Osteoblast (primary cell): ENCODE data around the gene GPATCH3. TPM values are rescaled to one million over a fixed set of nuclear protein-coding genes. Genes with fewer than 3 reads are reported as not detected.

ENCODE experiments used
- DNase-seq: peaks from one replicate; pipeline ENCODE4 v3.0.0; 2011; ENCODE audit warnings: low spot score, mixed read lengths; ENCODE audit not compliant: insufficient read length; ENCODE audit errors: missing footprints
- H2AFZ ChIP-seq: 2 replicates; pipeline ENCODE4 v1.6.0; 2011; ENCODE audit warnings: mild to moderate bottlenecking, low read length
- H3K27ac ChIP-seq: 2 replicates; pipeline ENCODE4 v1.5.1; 2011; ENCODE audit warnings: mild to moderate bottlenecking, low read depth, low read length, moderate library complexity
- H3K27me3 ChIP-seq: 2 replicates; pipeline ENCODE4 v1.6.0; 2012; ENCODE audit warnings: mild to moderate bottlenecking, control low read depth, inconsistent platforms, low read length, moderate library complexity; ENCODE audit not compliant: insufficient read depth
- H3K36me3 ChIP-seq: 2 replicates; pipeline ENCODE4 v1.5.1; 2011; ENCODE audit warnings: mild to moderate bottlenecking, low read length, control low read depth, moderate library complexity; ENCODE audit not compliant: insufficient read depth
- H3K4me1 ChIP-seq: 2 replicates; pipeline ENCODE4 v1.5.1; 2011; ENCODE audit warnings: mild to moderate bottlenecking, low read length, control low read depth, moderate library complexity; ENCODE audit not compliant: insufficient read depth
- H3K4me2 ChIP-seq: 2 replicates; pipeline ENCODE4 v1.6.0; 2011; ENCODE audit warnings: mild to moderate bottlenecking, low read length; ENCODE audit not compliant: insufficient read depth
- H3K4me3 ChIP-seq: fragments of 200-600 bp; sonication (generic); 3 replicates; pipeline ENCODE4 v1.5.1; 2012; ENCODE audit warnings: mild to moderate bottlenecking, low read length, inconsistent platforms; ENCODE audit not compliant: insufficient read depth
- H3K79me2 ChIP-seq: 2 replicates; pipeline ENCODE4 v1.6.0; 2012; ENCODE audit warnings: mild to moderate bottlenecking, low read length, control low read depth, inconsistent platforms; ENCODE audit not compliant: insufficient read depth
- H3K9me3 ChIP-seq: 2 replicates; pipeline ENCODE4 v1.5.1; 2011; ENCODE audit warnings: low read depth, low read length, control low read depth
- H4K20me1 ChIP-seq: 2 replicates; pipeline ENCODE4 v1.6.0; 2012; ENCODE audit warnings: mild to moderate bottlenecking, low read length, control low read depth; ENCODE audit not compliant: insufficient read depth
- total RNA-seq: library from RNA; depleted of rRNA; stranded (reverse); fragments of >200 nt; gene quantifications from 2 replicates; pipeline ENCODE4 v1.2.3, GENCODE V29; 2012
- TF ChIP-seq, protein P1 (sequence below): IDR thresholded peaks from 2 replicates; pipeline ENCODE4 v1.5.1; 2011; ENCODE audit warnings: mild to moderate bottlenecking, low read depth, low read length, moderate library complexity; ENCODE audit errors: extremely low read depth

GPATCH3 gene
- total RNA-seq, 1 donor: 10.9 TPM

GRCh38 chr1:26910343-26911160 lies 10.3 kb upstream of the GPATCH3 start:
- H3K4me3 ChIP-seq: no peak overlapping the region
- no peak overlapping the region for H3K4me2 ChIP-seq
- peaks cover 8% of the 10 kb centered on the region for H3K4me1 ChIP-seq
- H4K20me1 ChIP-seq: no peaks in the 10 kb centered on the region
- H3K27ac ChIP-seq: no peak overlapping the region
- H2AFZ ChIP-seq: no peak overlapping the region
- no peaks in the 10 kb centered on the region for H3K79me2 ChIP-seq
- H3K9me3 ChIP-seq: no peaks in the 10 kb centered on the region
- no peak for DNase-seq
- no peaks in the 10 kb centered on the region for H3K36me3 ChIP-seq
- H3K27me3 ChIP-seq: peaks cover 6% of the 10 kb centered on the region
- TF ChIP-seq, protein P1, sequence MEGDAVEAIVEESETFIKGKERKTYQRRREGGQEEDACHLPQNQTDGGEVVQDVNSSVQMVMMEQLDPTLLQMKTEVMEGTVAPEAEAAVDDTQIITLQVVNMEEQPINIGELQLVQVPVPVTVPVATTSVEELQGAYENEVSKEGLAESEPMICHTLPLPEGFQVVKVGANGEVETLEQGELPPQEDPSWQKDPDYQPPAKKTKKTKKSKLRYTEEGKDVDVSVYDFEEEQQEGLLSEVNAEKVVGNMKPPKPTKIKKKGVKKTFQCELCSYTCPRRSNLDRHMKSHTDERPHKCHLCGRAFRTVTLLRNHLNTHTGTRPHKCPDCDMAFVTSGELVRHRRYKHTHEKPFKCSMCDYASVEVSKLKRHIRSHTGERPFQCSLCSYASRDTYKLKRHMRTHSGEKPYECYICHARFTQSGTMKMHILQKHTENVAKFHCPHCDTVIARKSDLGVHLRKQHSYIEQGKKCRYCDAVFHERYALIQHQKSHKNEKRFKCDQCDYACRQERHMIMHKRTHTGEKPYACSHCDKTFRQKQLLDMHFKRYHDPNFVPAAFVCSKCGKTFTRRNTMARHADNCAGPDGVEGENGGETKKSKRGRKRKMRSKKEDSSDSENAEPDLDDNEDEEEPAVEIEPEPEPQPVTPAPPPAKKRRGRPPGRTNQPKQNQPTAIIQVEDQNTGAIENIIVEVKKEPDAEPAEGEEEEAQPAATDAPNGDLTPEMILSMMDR: no peak

GRCh38 chr1:26909951-26910342 lies 9.7 kb upstream of the GPATCH3 start:
- TF ChIP-seq, protein P1: no peak
- Histone ChIP-seq H4K20me1 (no peaks in the 10 kb centered on the region), H2AFZ (no peak overlapping the region), H3K27me3 (peaks cover 6% of the 10 kb centered on the region), H3K9me3 (no peaks in the 10 kb centered on the region), H3K4me1 (peaks cover 8% of the 10 kb centered on the region), H3K4me2 (no peak overlapping the region), H3K4me3 (no peak overlapping the region), H3K27ac (no peak overlapping the region), H3K36me3 (no peaks in the 10 kb centered on the region), H3K79me2 (no peaks in the 10 kb centered on the region)
- DNase-seq: no peak

GRCh38 chr1:26907071-26907917 lies 7.0 kb upstream of the GPATCH3 start:
- peaks cover 6% of the 10 kb centered on the region for H3K27me3 ChIP-seq
- peak overlapping the region; percentile 32 for H3K4me2 ChIP-seq
- no peaks in the 10 kb centered on the region for H3K79me2 ChIP-seq
- H3K36me3 ChIP-seq: no peaks in the 10 kb centered on the region
- TF ChIP-seq, protein P1: no peak
- no peaks in the 10 kb centered on the region for H4K20me1 ChIP-seq
- no peak overlapping the region for H2AFZ ChIP-seq
- peak; percentile 96 for DNase-seq
- peaks cover 8% of the 10 kb centered on the region for H3K4me1 ChIP-seq
- no peak overlapping the region for H3K27ac ChIP-seq
- H3K4me3 ChIP-seq: no peak overlapping the region
- no peaks in the 10 kb centered on the region for H3K9me3 ChIP-seq
